K562 (cell line): Measurements from ENCODE around the gene TMEM135. TPM values are rescaled to one million over a fixed set of nuclear protein-coding genes. Genes with fewer than 3 reads are reported as not detected.

Experiments used
- ATF4 ChIP-seq: fragments of 450-650 bp; formaldehyde crosslinking; IDR thresholded peaks from 2 replicates; pipeline ENCODE4 v1.4.0; 2022; ENCODE audit warnings: mild to moderate bottlenecking, moderate library complexity
- BHLHE40 ChIP-seq: IDR thresholded peaks from 2 replicates; pipeline ENCODE4 v1.6.1; 2011; ENCODE audit warnings: low read length, improper control_type of control experiment
- BRD4 ChIP-seq: fragments of 200-600 bp; sonication (generic); IDR thresholded peaks from 2 replicates; pipeline ENCODE4 v1.6.1; 2017; ENCODE audit warnings: inconsistent platforms
- CEBPB ChIP-seq: fragments of 450-650 bp; IDR thresholded peaks from 2 replicates; pipeline ENCODE4 v1.6.1; 2016; ENCODE audit warnings: missing genetic modification characterization, missing compliant biosample characterization
- CXXC5 ChIP-seq: fragments of 250-450 bp; sonication (Bioruptor Pico); IDR thresholded peaks from 2 replicates; pipeline ENCODE4 v1.8.0; 2022; ENCODE audit warnings: inconsistent platforms, mild to moderate bottlenecking, moderate library complexity
- ELF2 ChIP-seq: fragments of 250-450 bp; sonication (Bioruptor Pico); IDR thresholded peaks from 2 replicates; pipeline ENCODE4 v1.5.0; 2021; ENCODE audit warnings: mild to moderate bottlenecking
- ETS2 ChIP-seq: IDR thresholded peaks from 2 replicates; pipeline ENCODE4 v1.6.1; 2016; ENCODE audit warnings: borderline replicate concordance, missing genetic modification characterization, mild to moderate bottlenecking, moderate library complexity, missing compliant biosample characterization; ENCODE audit not compliant: poor library complexity, severe bottlenecking
- ETV5 ChIP-seq: sonication (generic); formaldehyde crosslinking; IDR thresholded peaks from 2 replicates; pipeline ENCODE4 v1.4.0; 2020; ENCODE audit warnings: low read depth, mild to moderate bottlenecking, missing genetic modification reagents
- HBP1 ChIP-seq: fragments of 450-650 bp; formaldehyde crosslinking; IDR thresholded peaks from 2 replicates; pipeline ENCODE4 v1.4.0; 2022; ENCODE audit warnings: missing genetic modification characterization
- MAFK ChIP-seq: IDR thresholded peaks from 2 replicates; pipeline ENCODE4 v1.6.1; 2011; ENCODE audit warnings: low read length, improper control_type of control experiment
- NCOR1 ChIP-seq: fragments of 450-650 bp; IDR thresholded peaks from 2 replicates; pipeline ENCODE4 v1.6.1; 2016; ENCODE audit warnings: mild to moderate bottlenecking, moderate library complexity
- POLR2H ChIP-seq: IDR thresholded peaks from 2 replicates; pipeline ENCODE4 v1.6.1; 2016; ENCODE audit warnings: missing genetic modification characterization, low read depth, mild to moderate bottlenecking, control low read depth, missing compliant biosample characterization, moderate library complexity
- PPARD ChIP-seq: fragments of 250-450 bp; sonication (Bioruptor Pico); IDR thresholded peaks from 2 replicates; pipeline ENCODE4 v1.8.0; 2022; ENCODE audit warnings: inconsistent platforms, mild to moderate bottlenecking, moderate library complexity
- RBBP5 ChIP-seq: fragments of 200-600 bp; sonication (generic); IDR thresholded peaks from 2 replicates; pipeline ENCODE4 v1.6.1; 2012; ENCODE audit warnings: borderline replicate concordance, mild to moderate bottlenecking, low read length, control low read depth, inconsistent platforms; ENCODE audit not compliant: insufficient read depth, poor library complexity, severe bottlenecking
- RBM22 ChIP-seq: fragments of 200-400 bp; formaldehyde crosslinking; IDR thresholded peaks from 2 replicates; pipeline ENCODE4 v1.6.1; 2018; ENCODE audit warnings: low read length, low read depth; ENCODE audit not compliant: poor library complexity, severe bottlenecking
- RFX1 ChIP-seq: fragments of 450-650 bp; IDR thresholded peaks from 2 replicates; pipeline ENCODE4 v1.6.1; 2016; ENCODE audit warnings: mild to moderate bottlenecking, moderate library complexity
- SMARCC2 ChIP-seq: fragments of 450-650 bp; IDR thresholded peaks from 2 replicates; pipeline ENCODE4 v1.6.1; 2017; ENCODE audit warnings: antibody characterized with exemption, moderate library complexity, mild to moderate bottlenecking, low read depth
- TAL1 ChIP-seq: fragments of 450-650 bp; IDR thresholded peaks from 2 replicates; pipeline ENCODE4 v1.6.1; 2016; ENCODE audit warnings: mild to moderate bottlenecking
- TRIM25 ChIP-seq: fragments of 450-650 bp; IDR thresholded peaks from 2 replicates; pipeline ENCODE4 v1.7.0; 2016; ENCODE audit warnings: borderline replicate concordance
- XRCC4 ChIP-seq: IDR thresholded peaks from one replicate; pipeline ENCODE4 v1.6.1; 2011; ENCODE audit not compliant: insufficient read depth, insufficient read length; ENCODE audit errors: extremely low read depth
- YY1 ChIP-seq, 3 experiments: IDR thresholded peaks; 2 replicates each; pipeline ENCODE4 v1.6.1; 2011; ENCODE audit warnings: low read length in 2 of 3, mild to moderate bottlenecking in 2 of 3, moderate library complexity in 2 of 3, borderline replicate concordance in 1 of 3, control low read depth in 1 of 3, low read depth in 1 of 3; ENCODE audit not compliant: insufficient read depth in 3 of 3, insufficient replicate concordance in 2 of 3, control insufficient read depth in 1 of 3, insufficient read length in 1 of 3; ENCODE audit errors: extremely low read depth in 1 of 3
- ZBED1 ChIP-seq: IDR thresholded peaks from 2 replicates; pipeline ENCODE4 v1.6.1; 2014
- ZFPM2 ChIP-seq: fragments of 250-450 bp; sonication (Bioruptor Pico); IDR thresholded peaks from 2 replicates; pipeline ENCODE4 v1.5.1; 2022; ENCODE audit warnings: mild to moderate bottlenecking
- ZNF561 ChIP-seq: fragments of 450-650 bp; formaldehyde crosslinking; conservative IDR thresholded peaks from 2 replicates; pipeline ENCODE4 v1.4.0; 2020; ENCODE audit warnings: mild to moderate bottlenecking, moderate library complexity
- polyA plus RNA-seq, 8 experiments: library from polyadenylated mRNA; depleted of rRNA in 4 of 8; stranded (reverse) in 5 of 8; unstranded in 3 of 8; fragments of >200 nt; fragmentation: Nextera tagmentation in 2 of 8; fragmentation: Illumina TruSeq in 1 of 8; extraction: Ambion mirVana in 2 of 8; extraction: Trizol in 1 of 8; gene quantifications; 2 replicates each; pipeline versions ENCODE4 v1.2.1 to v1.2.3, GENCODE V29; 2011 to 2014; ENCODE audit warnings: inconsistent platforms in 1 of 8, missing spikeins in 1 of 8
- total RNA-seq, 7 experiments: library from RNA; depleted of rRNA in 6 of 7; stranded (reverse); fragments of >200 nt in 6 of 7; fragmentation: Illumina TruSeq in 2 of 7; extraction: Trizol in 2 of 7; gene quantifications; 2 replicates each; pipeline versions ENCODE4 v1.2.1 to v1.2.3, GENCODE V29; 2011 to 2021; ENCODE audit warnings: low replicate concordance in 1 of 7

TMEM135 gene
- total and polyA plus RNA-seq, 9 of the 15 experiments (the other 6 are each of a cell fraction or from before 2014, with no cell fraction given), result 17.3 to 53.6 (median 24.9) TPM

GRCh38 chr11:87352759-87353707 lies 315.3 kb downstream of the TMEM135 start (continued):
- TF ChIP-seq TRIM25 (no peak), TAL1 (no peak), ZNF561 (no peak), MAFK (no peak), ETS2 (tag) (no peak), NCOR1 (no peak), BHLHE40 (0 out of 2 replicates have a peak, but pooled peaks have one; percentile 35), RBBP5 (no peak), RBM22 (no peak), HBP1 (no peak), YY1 (IDR thresholded peaks at IDR 0.05; ENCODE audit: borderline replicate concordance in 1 of 3, control insufficient read depth in 1 of 3, extremely low read depth in 1 of 3, insufficient read depth in 3 of 3, insufficient read length in 1 of 3, insufficient replicate concordance in 2 of 3, low read depth in 1 of 3, low read length in 2 of 3) (peak in 1 of 3 experiments; percentile 10), ETV5 (CRISPR knock-in tag) (no peak), CXXC5 (CRISPR knock-in tag) (peak; percentile 55), SMARCC2 (no peak), CEBPB (tag) (no peak), ELF2 (CRISPR knock-in tag) (no peak), POLR2H (no peak), ATF4 (CRISPR knock-in tag) (no peak), ZFPM2 (CRISPR knock-in tag) (no peak), BRD4 (no peak), XRCC4 (no peak), PPARD (CRISPR knock-in tag) (no peak), RFX1 (no peak), ZBED1 (peak; percentile 73; the same call in 1 of the 2 replicates)
